ACC112 (cell line): Measurements from ENCODE around the gene ASMT.
A peak's percentile ranks its signal among the peaks of the same experiment; 100 is the strongest.
"Not testable (repeated sequence)": the region's sequence is repeated elsewhere in the genome, so short reads cannot be mapped to it uniquely, and the experiment has no call there.

Experiments used
- H2AFZ ChIP-seq: fragments of 200-600 bp; sonication (generic); one replicate; pipeline ENCODE4 v1.6.0; 2017; ENCODE audit warnings: antibody characterized with exemption, low read length; ENCODE audit not compliant: unreplicated experiment
- H3K27ac ChIP-seq: fragments of 200-600 bp; sonication (generic); 2 replicates; pipeline ENCODE4 v1.5.1; 2014; ENCODE audit warnings: low read depth, mild to moderate bottlenecking, antibody characterized with exemption, low read length, moderate library complexity
- H3K27me3 ChIP-seq: fragments of 200-600 bp; sonication (generic); 2 replicates; pipeline ENCODE4 v1.6.1; 2014; ENCODE audit warnings: mild to moderate bottlenecking, antibody characterized with exemption, low read length, moderate library complexity, mixed read lengths; ENCODE audit not compliant: insufficient read depth
- H3K36me3 ChIP-seq: fragments of 200-600 bp; sonication (generic); 2 replicates; pipeline ENCODE4 v1.6.1; 2016; ENCODE audit warnings: mild to moderate bottlenecking, antibody characterized with exemption, low read length, moderate library complexity, mixed read lengths; ENCODE audit not compliant: insufficient read depth
- H3K4me1 ChIP-seq: fragments of 200-600 bp; sonication (generic); one replicate; pipeline ENCODE4 v1.6.1; 2016; ENCODE audit warnings: low read length, mixed read lengths; ENCODE audit not compliant: insufficient read depth, unreplicated experiment, control insufficient read depth
- H3K4me3 ChIP-seq: fragments of 200-600 bp; sonication (generic); 2 replicates; pipeline ENCODE4 v1.5.1; 2014; ENCODE audit warnings: mild to moderate bottlenecking, low read depth, low read length
- H3K79me2 ChIP-seq: fragments of 200-600 bp; sonication (generic); one replicate; pipeline ENCODE4 v1.6.0; 2016; ENCODE audit warnings: low read length; ENCODE audit not compliant: control insufficient read depth, unreplicated experiment, insufficient read depth

ASMT gene, protein sequence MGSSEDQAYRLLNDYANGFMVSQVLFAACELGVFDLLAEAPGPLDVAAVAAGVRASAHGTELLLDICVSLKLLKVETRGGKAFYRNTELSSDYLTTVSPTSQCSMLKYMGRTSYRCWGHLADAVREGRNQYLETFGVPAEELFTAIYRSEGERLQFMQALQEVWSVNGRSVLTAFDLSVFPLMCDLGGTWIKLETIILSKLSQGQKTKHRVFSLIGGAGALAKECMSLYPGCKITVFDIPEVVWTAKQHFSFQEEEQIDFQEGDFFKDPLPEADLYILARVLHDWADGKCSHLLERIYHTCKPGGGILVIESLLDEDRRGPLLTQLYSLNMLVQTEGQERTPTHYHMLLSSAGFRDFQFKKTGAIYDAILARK

GRCh38 chrX:1614927-1615326 is at the start of gene ASMT:
ASMT (plus strand) TSS chrX:1615059; CDS start chrX:1615200, 141 bp downstream.
- Histone ChIP-seq H2AFZ (no peak within 1 kb of the TSS), H3K36me3 (no peaks in the 10 kb centered on the region), H3K4me1 (no peaks in the 10 kb centered on the region), H3K79me2 (no peaks in the 10 kb centered on the region), H3K4me3 (no peak within 1 kb of the TSS), H3K27me3 (no peaks in the 10 kb centered on the region), H3K27ac (no peak within 1 kb of the TSS)

DNA sequence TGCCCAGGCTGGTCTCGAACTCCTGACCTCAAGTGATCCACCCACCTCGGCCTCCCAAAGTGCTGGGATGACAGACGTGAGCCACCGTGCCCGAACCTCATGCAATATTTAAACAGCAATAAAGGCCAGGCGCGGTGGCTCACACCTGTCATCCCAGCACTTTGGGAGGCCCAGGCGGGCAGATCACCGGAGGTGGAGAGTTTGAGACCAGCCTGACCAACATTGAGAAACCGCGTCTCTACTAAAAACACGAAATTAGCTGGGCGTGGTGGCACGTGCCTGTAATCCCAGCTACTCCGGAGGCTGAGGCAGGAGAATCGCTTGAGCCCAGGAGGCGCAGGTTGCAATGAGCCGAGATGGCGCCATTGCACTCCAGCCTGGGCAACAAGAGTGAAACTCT is 40.7 kb upstream of the ASMT start:
- H3K79me2 ChIP-seq, H3K27ac ChIP-seq, H3K4me1 ChIP-seq: not testable (repeated sequence)

DNA sequence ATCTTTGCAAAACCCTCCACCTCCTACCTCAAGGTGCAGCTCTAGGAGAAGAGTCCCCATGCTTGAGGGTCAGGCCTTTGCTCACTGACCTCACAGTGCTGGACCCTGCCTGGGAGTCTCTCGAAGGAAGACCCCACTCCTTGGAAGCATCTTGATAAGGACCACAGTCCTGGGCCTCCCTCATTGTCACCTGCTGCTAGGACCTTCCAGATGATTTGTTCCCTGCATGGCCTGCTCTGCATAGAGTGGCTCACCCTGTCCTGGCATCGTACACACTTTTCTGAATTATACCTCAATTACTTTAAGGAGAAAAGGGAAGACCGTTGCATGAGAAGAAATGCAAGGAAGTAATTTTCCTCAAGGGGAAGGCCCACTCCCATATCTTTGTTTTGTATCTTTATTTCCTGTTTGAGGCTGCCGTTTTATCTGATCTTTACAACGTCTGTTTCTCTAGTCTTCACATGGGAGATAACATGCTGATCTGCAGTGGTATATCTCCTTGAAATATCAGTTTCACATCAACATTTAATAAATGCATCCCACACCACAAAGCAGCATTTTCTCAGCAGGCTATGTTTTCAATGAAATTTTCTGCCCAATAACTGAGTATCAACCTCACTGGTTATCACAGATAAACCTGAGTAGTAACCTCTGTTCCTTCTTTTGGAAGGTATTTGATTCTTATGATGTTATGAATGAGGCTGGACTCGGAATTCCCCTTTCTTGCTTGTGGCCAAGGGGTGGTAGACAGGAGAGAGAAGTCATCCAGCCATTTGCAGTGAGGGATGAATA is 38.5 kb upstream of the ASMT start:
- H3K27ac ChIP-seq = no peak overlapping the region
- H3K4me1 ChIP-seq = no peaks in the 10 kb centered on the region
- no peak overlapping the region for H3K4me3 ChIP-seq
- H3K27me3 ChIP-seq = 0 out of 2 replicates have a peak, but pooled peaks cover 11% of the 10 kb centered on the region
- no peaks in the 10 kb centered on the region for H3K36me3 ChIP-seq
- H3K79me2 ChIP-seq = no peaks in the 10 kb centered on the region
- H2AFZ ChIP-seq = no peak overlapping the region

More for the DNA sequence above, 40.7 kb upstream of the ASMT start:
- H3K4me3 ChIP-seq, H3K36me3 ChIP-seq, H2AFZ ChIP-seq: not testable (repeated sequence)
- 0 out of 2 replicates have a peak, but pooled peaks cover 11% of the 10 kb centered on the region for H3K27me3 ChIP-seq

DNA sequence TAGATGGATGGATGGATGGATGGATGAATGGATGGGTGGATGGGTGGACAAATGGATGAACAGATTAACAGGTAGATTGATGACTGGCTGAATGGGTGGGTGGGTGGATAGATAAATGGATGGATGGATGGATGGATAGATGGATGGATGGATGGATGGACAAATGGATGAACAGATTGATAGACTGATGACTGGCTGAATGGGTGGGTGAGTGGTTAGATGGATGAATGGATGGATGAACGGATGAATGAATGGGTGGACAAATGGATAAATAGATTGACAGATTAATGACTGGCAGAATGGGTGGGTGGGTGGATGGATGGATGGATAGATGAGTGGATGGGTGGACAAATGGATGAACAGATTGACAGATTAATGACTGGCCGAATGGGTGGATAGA is 37.0 kb upstream of the ASMT start:
- no peaks in the 10 kb centered on the region for H3K4me1 ChIP-seq
- H3K27ac ChIP-seq = no peak overlapping the region
- no peak overlapping the region for H2AFZ ChIP-seq
- no peak overlapping the region for H3K4me3 ChIP-seq
- H3K27me3 ChIP-seq = 0 out of 2 replicates have a peak, but pooled peaks cover 11% of the 10 kb centered on the region
- H3K36me3 ChIP-seq = no peaks in the 10 kb centered on the region
- no peaks in the 10 kb centered on the region for H3K79me2 ChIP-seq

- Histone ChIP-seq H3K4me1 (peaks cover 3% of the 10 kb centered on the region), H2AFZ (no peak overlapping the region), H3K27ac (no peak overlapping the region), H3K79me2 (no peaks in the 10 kb centered on the region), H3K36me3 (no peaks in the 10 kb centered on the region), H3K27me3 (0 out of 2 replicates have a peak, but pooled peaks cover 11% of the 10 kb centered on the region), H3K4me3 (no peak overlapping the region)
Measured at GRCh38 chrX:1578511-1579173, 36.2 kb upstream of the ASMT start.

DNA sequence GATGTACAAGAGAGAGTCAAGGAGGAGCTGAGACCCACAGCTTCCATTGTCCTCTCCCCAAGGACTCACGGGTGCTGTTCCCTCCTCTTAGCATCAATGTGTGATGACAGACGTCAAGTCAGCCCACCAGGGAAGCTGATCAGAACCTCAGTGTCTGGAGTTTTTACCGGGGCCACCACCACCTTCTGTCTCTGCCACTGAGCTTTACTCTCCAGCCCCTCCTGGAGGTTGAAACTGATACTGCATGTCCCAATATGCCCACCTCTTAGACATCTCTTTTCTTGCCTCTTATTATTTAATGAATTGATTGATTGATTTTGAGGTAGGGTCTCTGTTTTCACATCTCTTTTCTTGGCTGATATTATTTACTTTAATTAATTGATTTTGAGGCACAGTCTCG is 33.7 kb upstream of the ASMT start:
- Histone ChIP-seq H3K79me2 (no peaks in the 10 kb centered on the region), H2AFZ (no peak overlapping the region)

DNA sequence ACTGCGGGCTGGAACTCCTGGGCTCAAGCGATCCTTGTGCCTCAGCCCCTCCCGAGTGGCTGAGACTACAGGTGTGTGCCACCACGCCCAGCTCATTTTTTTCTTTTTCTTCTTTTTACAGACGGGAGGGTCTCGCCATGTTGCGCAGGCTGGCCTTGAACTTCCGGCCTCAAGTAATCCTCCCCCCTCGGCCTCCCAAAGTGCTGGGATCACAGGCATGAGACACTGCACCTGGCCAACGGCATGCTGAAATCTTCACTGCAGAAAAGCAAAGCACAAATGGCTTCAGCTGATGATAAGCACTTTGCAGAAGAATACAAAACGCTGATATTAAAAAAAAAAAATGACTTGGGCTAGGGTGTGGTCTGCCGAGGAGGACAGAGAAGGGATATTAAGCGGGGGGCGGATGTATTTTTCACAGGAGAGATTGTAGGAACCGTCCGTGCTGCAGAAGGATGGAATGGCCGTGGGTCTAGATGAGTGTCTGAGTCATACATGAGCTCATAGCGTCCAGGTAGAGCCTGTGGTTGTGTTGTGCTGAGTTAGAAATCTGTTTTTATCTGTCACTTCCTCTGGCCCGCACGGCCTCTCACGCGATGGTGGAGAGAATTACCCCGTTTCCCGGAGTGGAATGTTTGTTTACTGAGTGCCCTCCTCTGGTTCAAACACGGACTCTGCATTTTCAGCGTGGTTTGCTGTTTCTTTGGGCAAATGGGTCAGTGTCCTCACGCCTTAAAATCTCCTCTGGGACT is 32.0 kb upstream of the ASMT start:
- Histone ChIP-seq H2AFZ (peak overlapping the region; percentile 25), H3K27ac (no peak overlapping the region), H3K4me1 (peaks cover 3% of the 10 kb centered on the region), H3K4me3 (no peak overlapping the region), H3K79me2 (no peaks in the 10 kb centered on the region), H3K36me3 (no peaks in the 10 kb centered on the region), H3K27me3 (no peaks in the 10 kb centered on the region)

More for the DNA sequence above, 33.7 kb upstream of the ASMT start:
- no peak overlapping the region for H3K27ac ChIP-seq
- H3K4me1 ChIP-seq = peaks cover 3% of the 10 kb centered on the region
- no peak overlapping the region for H3K4me3 ChIP-seq
- H3K27me3 ChIP-seq = no peaks in the 10 kb centered on the region
- no peaks in the 10 kb centered on the region for H3K36me3 ChIP-seq

DNA sequence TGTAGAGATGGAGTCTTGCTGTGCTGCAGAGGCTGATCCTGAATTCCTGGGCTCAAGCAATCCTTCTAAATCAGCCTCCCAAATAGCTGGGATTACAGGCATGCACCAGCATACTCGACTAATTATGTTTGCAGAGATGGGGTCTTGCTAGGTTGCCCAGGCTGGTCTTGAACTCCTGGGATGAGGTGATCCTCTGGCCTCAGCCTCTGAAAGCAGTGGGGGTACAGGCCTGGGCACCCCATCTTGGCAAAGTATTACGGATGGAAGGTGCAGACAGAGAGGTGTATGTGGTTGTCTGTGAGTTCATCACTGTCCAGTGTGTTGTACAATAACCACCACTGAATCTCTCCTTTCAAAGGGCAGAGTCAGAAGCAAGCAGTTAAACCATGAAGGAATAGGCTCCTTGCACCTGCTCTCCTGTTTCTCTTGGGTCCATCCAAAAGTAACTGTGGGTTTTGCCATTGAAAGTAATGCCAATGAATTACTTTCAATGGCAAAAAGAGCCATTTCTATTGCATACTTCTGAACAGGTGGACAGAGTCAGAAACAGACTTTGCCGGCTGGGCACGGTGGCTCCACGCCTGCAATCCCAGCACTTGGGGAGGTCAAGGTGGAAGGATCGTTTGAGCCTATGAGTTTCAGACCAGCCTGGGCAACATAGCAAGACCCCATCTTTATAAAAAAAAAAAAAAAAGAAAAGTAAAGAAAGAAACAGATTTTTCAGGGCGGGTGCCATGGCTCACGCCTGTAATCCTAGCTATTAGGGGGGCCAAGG is 30.4 kb upstream of the ASMT start:
- Histone ChIP-seq H3K79me2 (no peaks in the 10 kb centered on the region), H2AFZ (no peak overlapping the region), H3K4me1 (peaks cover 3% of the 10 kb centered on the region), H3K4me3 (no peak overlapping the region), H3K27ac (no peak overlapping the region), H3K27me3 (no peaks in the 10 kb centered on the region), H3K36me3 (no peaks in the 10 kb centered on the region)

DNA sequence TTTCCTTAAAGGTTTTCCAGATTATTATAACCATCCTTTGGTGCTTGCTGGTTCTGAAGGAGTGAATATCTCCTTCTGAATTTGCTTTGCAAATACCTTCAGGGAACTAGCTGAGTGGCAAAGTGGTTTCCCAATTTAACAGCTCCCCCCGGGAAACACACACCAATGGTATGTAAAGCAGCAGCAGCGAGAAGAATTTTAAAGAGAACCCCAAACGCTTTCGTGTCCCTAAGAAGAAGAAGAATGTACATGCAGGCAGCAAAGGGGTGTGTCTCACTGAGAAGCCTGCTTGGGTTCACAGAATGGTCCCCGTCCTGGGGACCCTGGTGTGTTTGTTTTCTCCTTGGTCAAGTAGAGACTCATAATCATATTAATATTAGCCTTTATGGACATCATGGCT is 27.7 kb upstream of the ASMT start:
- H2AFZ ChIP-seq = peak overlapping the region; percentile 25
- no peaks in the 10 kb centered on the region for H3K36me3 ChIP-seq
- H3K4me3 ChIP-seq = no peak overlapping the region
- H3K4me1 ChIP-seq = peaks cover 3% of the 10 kb centered on the region
- H3K27me3 ChIP-seq = no peaks in the 10 kb centered on the region
- H3K27ac ChIP-seq = no peak overlapping the region
- H3K79me2 ChIP-seq = peaks cover 7% of the 10 kb centered on the region
